NCI-H226 (cell line): ENCODE data around the gene PLEKHF1.
A peak's percentile ranks its signal among the peaks of the same experiment; 100 is the strongest.
"Not testable (repeated sequence)": the region's sequence is repeated elsewhere in the genome, so short reads cannot be mapped to it uniquely, and the experiment has no call there.

Experiments
- DNase-seq: peaks from one replicate; pipeline ENCODE4 v3.0.0-alpha.2; 2015

The PLEKHF1 gene

DNA sequence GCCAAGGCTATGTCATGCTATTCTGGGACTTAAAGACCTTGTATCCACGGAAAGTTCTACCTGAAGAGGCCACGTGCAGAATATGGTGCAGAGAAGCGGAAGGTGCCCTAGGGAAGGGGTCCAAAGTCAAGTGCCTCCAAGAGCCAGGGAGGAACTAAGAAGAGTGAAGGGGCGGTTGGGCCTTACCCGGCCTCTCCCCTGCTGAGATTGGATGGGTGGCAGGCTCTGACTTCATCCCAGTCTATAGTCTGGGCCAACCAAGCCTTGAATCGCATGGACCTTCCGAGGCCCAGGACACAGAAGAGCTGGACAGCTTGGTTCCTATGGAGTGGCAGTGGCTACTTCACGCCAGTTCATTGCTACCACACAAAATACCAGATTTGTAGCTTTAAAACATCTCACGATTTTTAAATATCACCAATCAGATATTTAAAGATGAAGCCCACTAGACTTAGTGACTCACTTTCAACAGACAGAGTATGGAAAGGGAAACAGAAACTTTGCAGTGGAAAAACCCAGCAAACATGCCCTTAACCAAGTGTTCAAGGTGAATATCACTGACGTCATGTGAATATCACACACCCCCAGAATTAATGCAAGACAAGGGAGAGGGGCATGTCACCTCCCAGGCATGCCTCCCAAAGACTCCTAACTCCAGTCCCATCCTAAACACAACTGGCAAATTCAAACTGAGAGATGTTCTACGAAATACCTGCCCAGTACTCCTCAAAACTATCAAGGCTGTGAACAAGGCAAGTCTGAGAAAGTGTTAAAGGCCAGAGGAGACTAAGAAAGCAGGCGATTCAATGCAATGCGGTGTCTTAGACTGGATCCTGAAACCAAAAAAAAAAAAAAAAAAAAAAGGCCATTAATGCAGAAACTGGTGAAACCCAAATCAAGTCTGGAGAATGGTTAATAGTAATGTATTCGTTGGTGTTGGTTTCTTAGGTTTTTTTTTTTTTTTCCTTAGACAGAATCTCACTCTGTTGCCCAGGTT is 39.6 kb downstream of the PLEKHF1 start:
- no peak for DNase-seq

DNA sequence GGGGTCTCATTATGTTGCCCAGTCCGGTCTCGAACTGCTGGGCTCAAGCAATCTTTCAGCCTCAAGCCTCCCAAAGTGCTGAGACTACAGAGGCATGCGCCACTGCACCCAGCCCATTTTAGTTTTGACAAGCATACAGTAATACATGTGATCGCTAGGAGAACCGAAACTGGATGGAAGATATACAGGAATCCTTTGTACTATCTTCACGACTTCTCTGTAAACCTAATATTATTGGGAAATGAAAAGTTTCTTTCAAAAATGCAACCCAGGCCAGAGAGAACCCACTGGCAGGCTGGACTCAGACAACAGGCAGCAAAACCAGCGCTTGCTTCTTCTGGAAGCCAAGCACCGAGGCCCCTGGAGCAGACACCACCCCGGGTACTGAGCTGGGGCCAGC is 40.4 kb downstream of the PLEKHF1 start:
- DNase-seq: no peak

DNA sequence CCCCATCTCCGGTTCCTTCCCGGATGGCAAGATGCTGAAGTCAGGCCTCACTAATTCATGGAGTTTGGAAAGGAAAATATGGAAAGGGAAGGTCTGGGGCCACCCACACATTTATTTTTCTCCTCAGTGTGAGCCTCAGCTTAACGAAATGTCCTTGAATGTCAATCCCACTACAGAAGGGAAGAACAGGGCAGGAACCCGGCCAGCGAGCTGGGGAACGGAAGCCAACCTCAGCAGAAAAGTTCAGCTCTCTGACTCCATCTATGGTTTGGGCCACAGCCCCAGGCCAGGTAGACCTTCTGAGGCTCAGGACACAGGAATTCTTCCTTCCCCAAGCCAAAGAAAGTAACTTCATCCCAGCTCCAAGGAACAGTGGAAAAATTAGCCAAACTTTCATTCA is 41.4 kb downstream of the PLEKHF1 start:
- DNase-seq: no peak

DNA sequence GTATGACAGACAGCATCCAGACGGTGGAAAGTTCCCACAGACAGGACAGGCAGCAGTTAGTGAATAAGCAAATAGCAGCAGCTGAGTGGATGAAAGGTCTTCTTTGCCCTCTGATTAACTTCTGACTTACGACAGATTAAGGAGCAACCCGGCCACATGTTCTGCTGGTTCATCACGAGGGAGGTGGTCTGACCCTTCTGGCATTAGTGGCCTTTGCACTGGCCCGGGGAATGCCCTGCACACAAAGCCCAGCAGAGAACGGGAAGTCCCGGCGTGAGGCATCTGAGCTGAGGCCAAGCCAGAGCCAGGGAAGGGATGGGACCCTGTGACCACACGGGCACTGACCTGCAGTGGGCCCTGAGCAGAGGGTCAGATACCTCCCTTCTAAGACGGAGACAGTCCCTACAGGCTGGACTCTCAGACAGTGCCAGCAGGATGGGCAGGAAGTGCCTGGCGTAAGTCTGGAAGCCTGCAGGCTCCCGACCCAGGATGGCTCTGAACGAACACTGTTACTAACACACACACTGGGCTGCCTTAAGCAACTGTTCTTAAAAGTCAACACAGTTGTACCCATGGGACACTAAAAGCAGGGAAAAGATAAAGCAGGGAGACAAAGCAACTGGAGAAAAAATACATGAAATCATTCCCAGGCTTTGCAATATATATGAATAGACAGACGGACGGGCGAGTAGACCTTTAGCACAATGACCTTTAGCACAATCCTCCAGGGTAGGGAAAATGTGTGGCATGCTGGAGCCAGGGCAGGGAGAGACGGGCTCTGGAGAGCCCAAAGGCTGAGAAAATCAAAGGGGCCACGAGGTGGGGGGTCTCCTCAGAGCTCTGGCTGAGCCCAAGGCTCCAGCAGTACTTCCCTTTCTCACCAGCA is 43.5 kb downstream of the PLEKHF1 start:
- DNase-seq: no peak

DNA sequence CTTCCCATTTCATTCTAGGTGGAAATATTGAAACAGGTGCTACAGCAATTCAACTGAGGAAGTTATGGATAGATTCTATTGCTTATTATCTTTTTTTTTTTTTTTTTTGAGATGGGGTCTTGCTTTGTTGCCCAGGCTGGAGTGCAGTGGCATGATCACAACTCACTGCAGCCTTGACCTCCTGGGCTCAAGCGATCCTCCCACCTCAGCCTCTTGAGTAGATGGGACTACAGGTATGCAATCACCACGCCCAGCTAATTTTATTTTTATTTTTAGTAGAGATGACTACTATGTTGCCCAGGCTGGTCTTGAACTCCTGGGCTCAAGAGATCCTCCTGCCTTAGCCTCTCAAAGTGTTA is 44.2 kb downstream of the PLEKHF1 start:
- not testable (repeated sequence) for DNase-seq

DNA sequence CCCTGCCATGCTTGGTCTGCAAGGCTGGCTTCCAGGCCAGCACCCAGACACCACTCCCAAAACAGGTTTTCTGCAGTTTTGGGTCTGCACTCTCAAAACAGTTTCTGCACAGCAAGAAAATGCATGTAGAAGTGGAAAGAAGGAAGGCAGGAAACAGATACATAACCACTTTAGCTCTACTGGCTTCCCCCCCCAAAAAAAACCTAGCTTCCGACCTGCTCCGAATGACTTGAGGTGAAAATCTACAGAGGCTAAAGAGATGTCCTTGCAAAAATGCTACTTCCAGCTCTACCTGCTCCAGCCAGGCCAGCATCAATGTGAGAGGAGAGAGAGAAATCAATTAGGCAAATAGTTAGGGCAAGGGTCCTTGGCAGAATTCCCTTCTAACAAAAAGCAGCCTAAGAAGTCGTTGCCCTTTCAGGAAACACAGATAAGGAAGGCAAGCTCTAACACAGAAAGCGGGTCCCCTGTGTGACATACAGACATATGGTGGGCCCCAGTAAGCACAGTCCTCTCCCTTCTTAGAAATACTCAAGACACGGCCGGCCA is 46.4 kb downstream of the PLEKHF1 start:
- no peak for DNase-seq

DNA sequence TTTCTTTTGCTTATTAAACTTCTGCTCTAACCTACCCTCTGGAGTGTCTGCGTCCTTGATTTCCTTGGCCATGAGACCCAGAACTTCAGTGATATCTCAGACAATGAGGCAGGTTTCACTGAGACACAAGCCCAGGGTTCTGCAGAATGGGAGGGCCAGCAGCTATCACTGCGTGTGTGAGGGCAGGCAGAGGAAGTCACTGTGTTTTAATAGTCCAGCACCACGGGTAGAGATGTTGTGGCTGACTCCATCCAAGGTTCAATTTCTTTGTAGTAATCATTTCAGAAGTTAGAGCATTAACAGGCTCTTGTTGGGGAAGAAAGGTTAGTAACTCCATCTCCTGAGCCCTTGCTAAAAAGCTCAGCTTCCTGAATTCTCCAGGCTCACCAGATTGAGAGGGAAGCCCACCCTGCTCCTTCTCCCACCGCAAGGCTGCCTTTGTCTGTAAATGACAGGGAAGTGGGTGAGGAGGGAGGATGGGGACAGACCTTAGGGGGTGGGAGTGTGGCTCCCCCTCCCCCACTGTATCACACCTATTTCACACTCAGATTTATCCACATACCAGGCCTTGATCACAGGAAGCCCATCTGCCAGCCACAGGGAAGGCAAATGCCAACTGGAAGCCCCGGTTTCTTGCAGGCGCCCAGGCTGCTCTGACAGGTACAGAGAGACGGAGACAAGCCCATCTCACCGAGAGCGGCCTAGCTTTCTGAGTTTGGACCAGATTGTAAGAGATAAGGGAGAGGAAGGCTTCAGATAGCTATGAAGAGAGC is 47.7 kb downstream of the PLEKHF1 start:
- DNase-seq: no peak

DNA sequence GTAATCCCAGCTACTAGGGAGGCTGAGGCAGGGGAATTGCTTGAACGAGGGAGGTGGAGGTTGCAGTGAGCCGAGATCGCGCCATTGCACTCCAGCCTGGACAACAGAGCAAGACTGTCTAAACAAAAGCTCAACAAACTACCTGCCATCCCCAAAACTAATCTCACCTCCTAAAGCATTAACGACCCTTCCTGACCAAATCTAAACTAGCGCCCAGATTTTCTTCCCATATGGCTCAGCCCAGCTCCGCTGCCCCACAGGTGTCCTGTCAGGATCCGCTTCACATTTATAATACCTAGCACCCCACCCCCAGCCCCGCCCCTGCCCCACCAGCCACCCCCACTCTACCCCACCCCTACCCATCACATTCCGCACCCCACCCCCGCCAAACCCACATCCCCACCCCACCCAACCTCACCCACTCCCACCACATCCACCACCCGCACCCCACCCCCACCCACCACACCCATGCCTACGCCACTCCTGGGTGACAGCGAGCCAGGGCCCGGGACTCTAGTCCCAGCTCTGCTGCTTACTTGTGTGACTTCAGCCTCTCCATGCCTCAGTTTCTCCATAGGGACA is 49.2 kb downstream of the PLEKHF1 start:
- DNase-seq: no peak

DNA sequence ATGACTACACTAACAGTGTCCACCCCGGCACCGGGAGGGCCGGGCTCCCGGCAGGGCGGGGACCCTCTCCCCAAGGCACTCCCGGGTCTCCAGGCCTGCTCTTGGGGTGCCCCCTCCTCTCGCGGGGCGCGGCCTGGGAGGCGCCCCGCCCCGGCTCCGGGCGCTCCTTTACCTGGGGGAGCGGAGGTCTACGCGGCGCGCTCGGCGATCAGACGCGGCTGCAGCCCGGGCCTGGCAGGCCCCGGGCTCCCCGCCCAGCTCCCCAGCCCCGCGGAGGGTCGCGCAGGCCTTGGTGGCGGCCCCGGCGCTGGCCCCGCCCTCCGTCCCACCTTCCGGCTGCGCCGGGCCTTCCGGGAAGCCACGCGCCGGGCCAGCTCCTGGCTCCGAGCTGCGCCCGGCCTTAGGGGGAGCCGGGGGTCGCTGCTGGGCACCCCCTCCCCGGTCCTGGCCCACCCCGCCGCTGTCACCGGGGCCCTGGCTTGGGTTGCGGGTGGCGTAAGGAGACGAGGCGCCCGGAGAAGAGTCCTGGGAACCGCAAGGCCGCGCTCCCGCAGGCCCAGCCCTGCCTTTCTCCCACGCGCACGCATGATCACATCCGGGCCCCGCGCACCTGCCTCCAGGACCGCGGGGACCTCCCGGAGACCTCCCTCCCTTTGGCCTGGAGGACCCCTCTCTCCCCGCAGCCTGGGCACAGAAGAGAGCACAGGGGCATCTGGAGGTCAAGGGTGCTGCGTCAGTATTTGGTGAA is 49.9 kb downstream of the PLEKHF1 start, which contains the start of gene C19orf12:
C19orf12 (minus strand) TSS at position 309 of the 748 bp plus-strand sequence. CDS start 6,848 bp downstream, outside the sequence.
- DNase-seq: peak; percentile 43

DNA sequence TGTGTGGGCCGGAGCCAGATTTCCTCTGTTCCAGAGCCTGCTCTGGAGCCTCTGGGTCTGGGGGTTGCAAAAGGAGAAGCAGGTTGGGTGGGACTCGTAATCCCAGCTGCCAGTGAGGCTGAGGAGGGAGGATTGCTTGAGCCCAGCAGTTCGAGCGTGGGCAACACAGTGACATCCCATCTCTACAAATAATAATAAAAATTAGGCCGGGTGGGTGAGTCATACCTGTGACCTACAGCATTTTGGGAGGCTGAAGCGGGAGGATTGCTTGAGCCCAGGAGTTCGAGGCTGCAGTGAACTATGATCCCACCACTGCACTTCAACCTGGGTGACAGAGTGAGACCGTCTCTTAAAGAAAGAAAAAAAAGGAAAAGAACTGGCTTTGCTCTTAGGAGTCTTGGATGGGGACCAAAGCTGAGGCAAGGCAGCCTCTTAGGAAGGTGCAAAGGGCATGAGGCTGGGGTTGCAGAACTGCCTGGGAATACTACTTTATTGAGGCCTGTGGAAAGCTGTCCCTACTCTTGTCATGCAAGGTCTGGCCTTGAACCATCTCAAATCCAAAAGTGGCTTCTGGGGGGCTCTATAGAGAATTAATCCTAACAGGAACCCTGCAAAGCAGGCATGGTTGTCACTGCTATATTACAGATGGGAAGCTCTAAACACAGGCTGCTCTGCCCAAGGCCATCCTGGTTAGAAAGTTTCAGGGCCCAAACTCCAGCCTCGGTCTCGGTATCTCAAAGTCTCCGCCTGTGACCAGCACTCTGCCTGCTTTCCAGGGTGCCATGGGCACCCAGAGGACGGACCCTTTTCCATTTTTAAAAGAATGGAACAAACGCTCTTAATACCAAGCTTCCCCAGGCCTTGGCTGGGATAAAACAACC is 50.7 kb downstream of the PLEKHF1 start:
- peak; percentile 13 for DNase-seq

DNA sequence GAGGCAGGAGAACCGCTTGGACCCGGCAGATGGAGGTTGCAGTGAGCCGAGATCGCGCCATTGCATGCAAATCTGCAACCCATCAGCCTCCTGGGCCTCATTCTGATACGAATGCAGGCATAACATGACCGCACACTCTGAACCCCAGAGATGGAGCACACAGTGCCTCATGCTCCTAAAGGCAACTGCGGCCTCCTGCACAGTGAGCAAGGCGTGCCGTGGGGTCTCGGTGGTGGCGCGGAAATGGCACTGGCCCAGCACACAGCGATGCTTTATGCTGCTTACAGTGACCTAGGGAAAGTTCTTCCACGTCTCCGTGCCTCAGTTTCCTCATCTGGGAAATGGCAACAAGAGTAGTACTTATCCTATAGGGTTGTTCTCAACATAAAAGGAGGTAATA is 51.8 kb downstream of the PLEKHF1 start:
- DNase-seq: no peak

DNA sequence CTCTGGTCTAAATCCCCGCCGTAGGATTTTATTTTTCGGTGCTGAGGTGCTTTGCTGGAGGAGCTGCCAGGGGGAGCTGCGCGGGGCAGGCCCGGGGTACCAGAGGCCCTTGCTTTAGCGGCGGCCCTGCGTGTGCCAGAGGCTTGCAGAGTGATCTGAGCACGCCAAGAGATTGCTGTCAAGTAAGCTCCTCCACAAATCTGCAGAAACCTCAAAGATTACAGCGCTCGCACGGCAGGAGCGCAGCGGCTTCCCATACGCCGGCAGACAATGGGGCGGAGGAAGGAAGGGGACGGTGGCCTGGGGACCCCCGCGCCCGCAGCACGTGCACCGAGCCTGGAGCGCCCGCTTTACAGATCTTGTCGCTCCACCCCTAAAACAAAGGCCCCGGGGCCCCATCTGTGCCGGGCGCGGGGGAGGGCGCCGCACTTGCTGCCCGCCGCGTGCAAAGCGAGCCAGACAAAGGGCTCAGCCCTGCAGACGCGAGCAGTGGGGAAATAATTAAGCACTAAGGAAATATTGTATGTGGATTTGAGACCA is 58.9 kb downstream of the PLEKHF1 start:
- no peak for DNase-seq

DNA sequence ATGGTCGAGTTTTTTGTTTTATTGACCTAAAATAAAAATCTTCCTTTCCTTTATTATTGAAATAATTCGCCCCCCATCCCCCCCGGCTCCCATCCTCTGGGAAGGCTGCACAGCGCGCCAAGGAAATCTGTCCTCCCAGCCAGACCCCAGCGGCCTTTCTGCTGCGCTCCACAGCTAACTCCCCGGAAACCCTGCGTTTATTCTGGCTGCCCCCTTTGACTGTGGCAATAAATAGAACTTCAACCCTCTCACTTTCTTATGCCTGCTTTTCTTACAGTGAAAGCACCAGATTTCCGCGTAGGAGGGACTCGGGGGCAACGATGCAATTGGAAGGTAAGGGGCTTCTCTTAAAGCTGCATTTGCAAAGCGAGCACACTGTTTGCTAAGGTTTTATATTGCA is 59.5 kb downstream of the PLEKHF1 start:
- no peak for DNase-seq
